Osteocyte (in vitro differentiated cells): Measurements from ENCODE around the gene SLC52A3. TPM values are rescaled to one million over a fixed set of nuclear protein-coding genes. Genes with fewer than 3 reads are reported as not detected.

ENCODE experiments used
- DNase-seq: peaks from one replicate; pipeline ENCODE4 v3.0.0; 2021; ENCODE audit warnings: mixed read lengths; ENCODE audit not compliant: unreplicated experiment; ENCODE audit errors: extremely low spot score
- H3K27ac Mint-ChIP-seq: one replicate; pipeline ENCODE4 v1.8.0; 2021; ENCODE audit warnings: mild to moderate bottlenecking, mixed read lengths; ENCODE audit not compliant: unreplicated experiment
- H3K27me3 Mint-ChIP-seq: one replicate; pipeline ENCODE4 v1.8.0; 2021; ENCODE audit warnings: mixed read lengths; ENCODE audit not compliant: unreplicated experiment
- H3K36me3 Mint-ChIP-seq: one replicate; pipeline ENCODE4 v1.8.0; 2021; ENCODE audit warnings: mixed read lengths; ENCODE audit not compliant: unreplicated experiment
- H3K4me1 Mint-ChIP-seq: one replicate; pipeline ENCODE4 v1.8.0; 2021; ENCODE audit warnings: mixed read lengths; ENCODE audit not compliant: unreplicated experiment
- H3K4me3 Mint-ChIP-seq: one replicate; pipeline ENCODE4 v1.8.0; 2021; ENCODE audit warnings: mild to moderate bottlenecking, moderate library complexity, mixed read lengths; ENCODE audit not compliant: unreplicated experiment
- H3K9me3 Mint-ChIP-seq: one replicate; pipeline ENCODE4 v1.8.0; 2021; ENCODE audit warnings: mixed read lengths; ENCODE audit not compliant: unreplicated experiment
- CTCF ChIP-seq: fragments of 200-600 bp; sonication (generic); IDR thresholded peaks from 2 replicates; pipeline ENCODE4 v1.5.0; 2021; ENCODE audit warnings: antibody characterized with exemption, mild to moderate bottlenecking, moderate library complexity
- total RNA-seq: library from RNA; stranded (reverse); gene quantifications from 2 replicates; pipeline ENCODE4 v1.2.1, GENCODE V29; 2021

Gene SLC52A3
- total RNA-seq, 1 donor from 2014 or later: not detected

- H3K9me3 Mint-ChIP-seq: peaks cover 5% of the 10 kb centered on the region
- H3K36me3 Mint-ChIP-seq: no peaks in the 10 kb centered on the region
Observed at GRCh38 chr20:752291-752690, 16.0 kb downstream of the SLC52A3 start.

GRCh38 chr20:751761-752160, 16.5 kb downstream of the SLC52A3 start:
- peaks cover 6% of the 10 kb centered on the region for H3K9me3 Mint-ChIP-seq
- H3K27ac Mint-ChIP-seq: no peak overlapping the region
- TF ChIP-seq CTCF: no peak
- no peak for DNase-seq
- H3K4me3 Mint-ChIP-seq: no peak overlapping the region
- H3K27me3 Mint-ChIP-seq: peaks cover 11% of the 10 kb centered on the region
- no peaks in the 10 kb centered on the region for H3K4me1 Mint-ChIP-seq
- H3K36me3 Mint-ChIP-seq: no peaks in the 10 kb centered on the region

More at GRCh38 chr20:752291-752690, 16.0 kb downstream of the SLC52A3 start:
- no peak for DNase-seq
- Mint-ChIP-seq H3K4me3 (no peak overlapping the region), H3K27me3 (peaks cover 11% of the 10 kb centered on the region), H3K4me1 (no peaks in the 10 kb centered on the region), H3K27ac (no peak overlapping the region)
- TF ChIP-seq CTCF: no peak

- no peaks in the 10 kb centered on the region for H3K36me3 Mint-ChIP-seq
- H3K27me3 Mint-ChIP-seq: peaks cover 8% of the 10 kb centered on the region
- no peak overlapping the region for H3K4me3 Mint-ChIP-seq
- H3K9me3 Mint-ChIP-seq: peaks cover 14% of the 10 kb centered on the region
- TF ChIP-seq CTCF: no peak
- no peak for DNase-seq
- no peak overlapping the region for H3K27ac Mint-ChIP-seq
- no peaks in the 10 kb centered on the region for H3K4me1 Mint-ChIP-seq
Observed at GRCh38 chr20:750801-751200, 17.5 kb downstream of the SLC52A3 start.

GRCh38 chr20:745683-746301, 22.5 kb downstream of the SLC52A3 start:
- no peak overlapping the region for H3K27ac Mint-ChIP-seq
- no peak for TF ChIP-seq CTCF
- H3K36me3 Mint-ChIP-seq: no peaks in the 10 kb centered on the region

GRCh38 chr20:742156-742555, 26.1 kb downstream of the SLC52A3 start:
- no peaks in the 10 kb centered on the region for H3K4me1 Mint-ChIP-seq
- TF ChIP-seq CTCF: no peak
- H3K27ac Mint-ChIP-seq: no peak overlapping the region
- no peak for DNase-seq
- no peaks in the 10 kb centered on the region for H3K36me3 Mint-ChIP-seq
- H3K27me3 Mint-ChIP-seq: no peaks in the 10 kb centered on the region
- peaks cover 15% of the 10 kb centered on the region for H3K9me3 Mint-ChIP-seq
- H3K4me3 Mint-ChIP-seq: no peak overlapping the region

More at GRCh38 chr20:745683-746301, 22.5 kb downstream of the SLC52A3 start:
- H3K9me3 Mint-ChIP-seq: peaks cover 21% of the 10 kb centered on the region
- no peak for DNase-seq
- no peak overlapping the region for H3K4me3 Mint-ChIP-seq
- H3K4me1 Mint-ChIP-seq: no peaks in the 10 kb centered on the region
- H3K27me3 Mint-ChIP-seq: no peaks in the 10 kb centered on the region
